IMR-90 (cell line): ENCODE data around the gene S1PR3.

Experiments used
- CEBPB ChIP-seq: IDR thresholded peaks from 2 replicates; pipeline ENCODE4 v1.6.1; 2012; ENCODE audit warnings: low read depth, low read length, improper control_type of control experiment
- FOS ChIP-seq: fragments of 150-350 bp; IDR thresholded peaks from 2 replicates; pipeline ENCODE4 v1.6.1; 2016; ENCODE audit warnings: low read depth, low read length
- POLR2A ChIP-seq: IDR thresholded peaks from 2 replicates; pipeline ENCODE4 v1.6.1; 2012; ENCODE audit warnings: mild to moderate bottlenecking, low read depth, low read length
- RAD21 ChIP-seq: IDR thresholded peaks from 2 replicates; pipeline ENCODE4 v1.6.1; 2012; ENCODE audit warnings: low read length, improper control_type of control experiment
- RFX5 ChIP-seq: IDR thresholded peaks from 2 replicates; pipeline ENCODE4 v1.8.0; 2012; ENCODE audit warnings: low read depth, mild to moderate bottlenecking, low read length, moderate library complexity
- USF2 ChIP-seq: fragments of 150-350 bp; IDR thresholded peaks from 2 replicates; pipeline ENCODE4 v1.6.1; 2017; ENCODE audit warnings: mild to moderate bottlenecking, antibody characterized with exemption, low read length, low read depth
- TF ChIP-seq, protein P1 (sequence below): conservative IDR thresholded peaks from 2 replicates; pipeline ENCODE4 v1.5.1; 2012; ENCODE audit warnings: mild to moderate bottlenecking, low read depth, low read length, improper control_type of control experiment

- TF ChIP-seq, protein P1, sequence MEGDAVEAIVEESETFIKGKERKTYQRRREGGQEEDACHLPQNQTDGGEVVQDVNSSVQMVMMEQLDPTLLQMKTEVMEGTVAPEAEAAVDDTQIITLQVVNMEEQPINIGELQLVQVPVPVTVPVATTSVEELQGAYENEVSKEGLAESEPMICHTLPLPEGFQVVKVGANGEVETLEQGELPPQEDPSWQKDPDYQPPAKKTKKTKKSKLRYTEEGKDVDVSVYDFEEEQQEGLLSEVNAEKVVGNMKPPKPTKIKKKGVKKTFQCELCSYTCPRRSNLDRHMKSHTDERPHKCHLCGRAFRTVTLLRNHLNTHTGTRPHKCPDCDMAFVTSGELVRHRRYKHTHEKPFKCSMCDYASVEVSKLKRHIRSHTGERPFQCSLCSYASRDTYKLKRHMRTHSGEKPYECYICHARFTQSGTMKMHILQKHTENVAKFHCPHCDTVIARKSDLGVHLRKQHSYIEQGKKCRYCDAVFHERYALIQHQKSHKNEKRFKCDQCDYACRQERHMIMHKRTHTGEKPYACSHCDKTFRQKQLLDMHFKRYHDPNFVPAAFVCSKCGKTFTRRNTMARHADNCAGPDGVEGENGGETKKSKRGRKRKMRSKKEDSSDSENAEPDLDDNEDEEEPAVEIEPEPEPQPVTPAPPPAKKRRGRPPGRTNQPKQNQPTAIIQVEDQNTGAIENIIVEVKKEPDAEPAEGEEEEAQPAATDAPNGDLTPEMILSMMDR = no peak
- TF ChIP-seq CEBPB = no peak
- no peak for TF ChIP-seq RFX5
- no peak for TF ChIP-seq POLR2A
- no peak for TF ChIP-seq FOS
- TF ChIP-seq RAD21 = no peak
- no peak for TF ChIP-seq USF2
These were observed 16.0 kb downstream of the S1PR3 start for GRCh38 chr9:89006996-89007967.
